ENCODE measurements around the gene NEU4. TPM values are rescaled to one million over a fixed set of nuclear protein-coding genes. Genes with fewer than 3 reads are reported as not detected.
"Not testable (repeated sequence)": the region's sequence is repeated elsewhere in the genome, so short reads cannot be mapped to it uniquely, and the experiment has no call there.

The NEU4 gene
- polyA plus RNA-seq, 1 experiment: not detected

GRCh38 chr2:241798081-241798630 lies 10.8 kb upstream of the NEU4 start:
- no peak for DNase-seq (ENCODE audit: low read depth, low spot score)
- Histone ChIP-seq H3K4me3 (ENCODE audit: low read depth, low read length) (no peak overlapping the region), H3K9me3 (ENCODE audit: control insufficient read depth, insufficient read depth, low read length) (peaks cover 3% of the 10 kb centered on the region; the same call in 1 of the 2 replicates), H3K27me3 (ENCODE audit: control insufficient read depth, insufficient read depth, low read length) (peaks cover 11% of the 10 kb centered on the region), H3K27ac (ENCODE audit: low read depth, low read length) (no peak overlapping the region)
- CTCF ChIA-PET: no interaction called here
- POLR2A ChIA-PET: no interaction called here
- TF ChIP-seq, protein P1, sequence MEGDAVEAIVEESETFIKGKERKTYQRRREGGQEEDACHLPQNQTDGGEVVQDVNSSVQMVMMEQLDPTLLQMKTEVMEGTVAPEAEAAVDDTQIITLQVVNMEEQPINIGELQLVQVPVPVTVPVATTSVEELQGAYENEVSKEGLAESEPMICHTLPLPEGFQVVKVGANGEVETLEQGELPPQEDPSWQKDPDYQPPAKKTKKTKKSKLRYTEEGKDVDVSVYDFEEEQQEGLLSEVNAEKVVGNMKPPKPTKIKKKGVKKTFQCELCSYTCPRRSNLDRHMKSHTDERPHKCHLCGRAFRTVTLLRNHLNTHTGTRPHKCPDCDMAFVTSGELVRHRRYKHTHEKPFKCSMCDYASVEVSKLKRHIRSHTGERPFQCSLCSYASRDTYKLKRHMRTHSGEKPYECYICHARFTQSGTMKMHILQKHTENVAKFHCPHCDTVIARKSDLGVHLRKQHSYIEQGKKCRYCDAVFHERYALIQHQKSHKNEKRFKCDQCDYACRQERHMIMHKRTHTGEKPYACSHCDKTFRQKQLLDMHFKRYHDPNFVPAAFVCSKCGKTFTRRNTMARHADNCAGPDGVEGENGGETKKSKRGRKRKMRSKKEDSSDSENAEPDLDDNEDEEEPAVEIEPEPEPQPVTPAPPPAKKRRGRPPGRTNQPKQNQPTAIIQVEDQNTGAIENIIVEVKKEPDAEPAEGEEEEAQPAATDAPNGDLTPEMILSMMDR (IDR thresholded peaks at IDR 0.05; ENCODE audit: low read depth, low read length): no peak

GRCh38 chr2:241798631-241799521 lies 10.1 kb upstream of the NEU4 start:
- POLR2A ChIA-PET: no interaction called here
- DNase-seq (ENCODE audit: low read depth, low spot score): no peak

GRCh38 chr2:241799522-241800197 lies 9.3 kb upstream of the NEU4 start:
- ChIA-PET POLR2A (no interaction called here), CTCF (no interaction called here)
- Histone ChIP-seq H3K9me3 (ENCODE audit: control insufficient read depth, insufficient read depth, low read length) (peaks cover 3% of the 10 kb centered on the region; the same call in 1 of the 2 replicates), H3K27ac (ENCODE audit: low read depth, low read length) (no peak overlapping the region), H3K4me3 (ENCODE audit: low read depth, low read length) (no peak overlapping the region), H3K27me3 (ENCODE audit: control insufficient read depth, insufficient read depth, low read length) (peaks cover 8% of the 10 kb centered on the region)
- TF ChIP-seq, protein P1 (IDR thresholded peaks at IDR 0.05; ENCODE audit: low read depth, low read length): no peak
- no peak for DNase-seq (ENCODE audit: low read depth, low spot score)

More at GRCh38 chr2:241798631-241799521, 10.1 kb upstream of the NEU4 start:
- CTCF ChIA-PET: no interaction called here
- peaks cover 3% of the 10 kb centered on the region; the same call in 1 of the 2 replicates for H3K9me3 ChIP-seq (ENCODE audit: control insufficient read depth, insufficient read depth, low read length)
- peaks cover 11% of the 10 kb centered on the region for H3K27me3 ChIP-seq (ENCODE audit: control insufficient read depth, insufficient read depth, low read length)
- H3K4me3 ChIP-seq (ENCODE audit: low read depth, low read length): no peak overlapping the region
- no peak overlapping the region for H3K27ac ChIP-seq (ENCODE audit: low read depth, low read length)
- TF ChIP-seq, protein P1 (IDR thresholded peaks at IDR 0.05; ENCODE audit: low read depth, low read length): no peak

DNA sequence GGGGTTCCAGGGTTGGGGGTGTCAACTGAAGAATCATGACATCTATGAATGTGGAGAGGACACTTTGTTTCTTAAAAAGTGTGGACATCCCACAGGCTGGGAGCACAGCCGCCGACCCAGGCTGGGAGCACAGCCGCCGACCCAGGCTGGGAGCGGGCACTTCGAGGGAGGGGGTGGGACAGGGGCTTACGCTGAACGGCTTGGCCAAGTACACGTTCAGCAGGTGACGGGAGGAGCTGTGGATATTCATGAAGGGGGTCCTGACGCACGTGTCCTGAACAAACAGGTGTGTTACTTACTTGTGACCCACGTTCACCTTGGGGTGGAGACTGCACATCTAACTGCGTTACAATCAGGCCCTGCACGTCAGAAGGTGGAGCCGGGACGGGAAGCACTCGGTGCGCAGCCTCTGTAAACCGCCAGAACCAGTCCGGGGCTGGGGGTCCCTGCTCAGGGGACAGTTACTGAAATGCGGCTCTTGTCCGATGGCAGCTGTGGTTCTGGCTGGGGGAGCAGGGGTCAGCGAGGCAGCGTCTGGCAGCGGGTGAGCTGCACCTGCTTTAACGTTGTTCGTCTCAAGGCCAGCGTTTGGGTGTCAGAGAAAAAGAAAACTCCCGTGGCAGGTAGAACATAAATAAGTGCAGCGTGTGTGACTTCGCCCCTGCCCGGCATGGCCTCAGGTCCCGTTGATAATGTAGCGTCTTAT lies 8.6 kb upstream of the NEU4 start:
- H3K27me3 ChIP-seq (ENCODE audit: control insufficient read depth, insufficient read depth, low read length); H3K9me3 ChIP-seq (ENCODE audit: control insufficient read depth, insufficient read depth, low read length); H3K4me3 ChIP-seq (ENCODE audit: low read depth, low read length); CTCF ChIA-PET; DNase-seq (ENCODE audit: low read depth, low spot score); H3K27ac ChIP-seq (ENCODE audit: low read depth, low read length); POLR2A ChIA-PET: not testable (repeated sequence)

Measured in AG04450 (cell line).